ENCODE data around the gene DPEP3. TPM values are rescaled to one million over a fixed set of nuclear protein-coding genes. Genes with fewer than 3 reads are reported as not detected.
"Not testable (repeated sequence)": the region's sequence is repeated elsewhere in the genome, so short reads cannot be mapped to it uniquely, and the experiment has no call there.

DPEP3 gene
- total and polyA plus RNA-seq, 8 donors = not detected

DNA sequence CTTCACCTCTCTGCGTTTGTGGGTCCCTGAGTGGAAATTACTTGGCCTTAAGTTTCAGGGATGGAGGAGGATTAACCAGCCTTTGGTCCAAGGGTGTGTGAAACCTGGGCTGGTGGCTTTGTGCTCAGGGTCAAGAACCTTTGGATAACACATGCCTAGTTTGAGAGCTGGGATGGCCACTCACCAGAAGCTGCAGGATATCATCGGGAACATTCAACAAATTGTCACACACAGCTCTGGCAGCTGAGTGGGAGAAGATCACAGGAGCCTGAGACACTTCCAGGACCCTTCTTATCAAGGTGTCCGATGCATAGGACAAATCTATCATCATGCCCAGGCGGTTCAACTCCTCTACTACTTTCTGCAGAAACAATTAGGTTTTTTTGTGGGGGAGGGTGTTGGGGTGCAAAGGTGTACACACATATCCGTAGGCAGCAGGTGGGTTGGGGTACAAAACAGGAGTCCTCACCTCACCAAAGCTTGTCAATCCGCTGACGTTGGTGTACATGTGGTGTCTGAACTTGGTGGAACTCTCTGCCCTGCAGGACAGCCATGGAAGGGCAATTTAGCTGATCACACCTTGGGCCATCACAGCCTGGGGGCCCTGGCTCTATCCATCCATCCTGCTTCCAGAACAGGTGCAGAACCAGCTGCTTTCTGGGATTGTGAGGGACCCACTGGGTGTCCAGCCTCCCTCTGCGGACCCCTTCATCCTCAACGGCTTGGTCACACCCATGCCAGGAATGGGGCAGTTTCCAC is 2.7 kb downstream of the DPEP3 start:
- intact Hi-C loops (cut with DNase I; ENCODE audit: low total_unique reads) = no loop called here
- Histone ChIP-seq H3K9me3 (no peaks in the 10 kb centered on the region), H3K36me3 (no peaks in the 10 kb centered on the region), H3K4me3 (no peak overlapping the region), H3K27me3 (peaks cover 0 to 14% (median 7%) of the 10 kb centered on the region in 3 donors), H3K27ac (no peak overlapping the region), H3K4me1 (no peaks in the 10 kb centered on the region)
- TF ChIP-seq, protein P1, sequence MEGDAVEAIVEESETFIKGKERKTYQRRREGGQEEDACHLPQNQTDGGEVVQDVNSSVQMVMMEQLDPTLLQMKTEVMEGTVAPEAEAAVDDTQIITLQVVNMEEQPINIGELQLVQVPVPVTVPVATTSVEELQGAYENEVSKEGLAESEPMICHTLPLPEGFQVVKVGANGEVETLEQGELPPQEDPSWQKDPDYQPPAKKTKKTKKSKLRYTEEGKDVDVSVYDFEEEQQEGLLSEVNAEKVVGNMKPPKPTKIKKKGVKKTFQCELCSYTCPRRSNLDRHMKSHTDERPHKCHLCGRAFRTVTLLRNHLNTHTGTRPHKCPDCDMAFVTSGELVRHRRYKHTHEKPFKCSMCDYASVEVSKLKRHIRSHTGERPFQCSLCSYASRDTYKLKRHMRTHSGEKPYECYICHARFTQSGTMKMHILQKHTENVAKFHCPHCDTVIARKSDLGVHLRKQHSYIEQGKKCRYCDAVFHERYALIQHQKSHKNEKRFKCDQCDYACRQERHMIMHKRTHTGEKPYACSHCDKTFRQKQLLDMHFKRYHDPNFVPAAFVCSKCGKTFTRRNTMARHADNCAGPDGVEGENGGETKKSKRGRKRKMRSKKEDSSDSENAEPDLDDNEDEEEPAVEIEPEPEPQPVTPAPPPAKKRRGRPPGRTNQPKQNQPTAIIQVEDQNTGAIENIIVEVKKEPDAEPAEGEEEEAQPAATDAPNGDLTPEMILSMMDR (IDR thresholded peaks at IDR 0.05) = no peak
- TF ChIP-seq EP300 (IDR thresholded peaks at IDR 0.05) (no peak), POLR2A (IDR thresholded peaks at IDR 0.05) (no peak), POLR2AphosphoS5 (IDR thresholded peaks at IDR 0.05) (no peak)
- no peak for DNase-seq
- 75 to 85% (median 81%) methylated on average over 9 of the region's 9 CpGs for WGBS, 5 donors

DNA sequence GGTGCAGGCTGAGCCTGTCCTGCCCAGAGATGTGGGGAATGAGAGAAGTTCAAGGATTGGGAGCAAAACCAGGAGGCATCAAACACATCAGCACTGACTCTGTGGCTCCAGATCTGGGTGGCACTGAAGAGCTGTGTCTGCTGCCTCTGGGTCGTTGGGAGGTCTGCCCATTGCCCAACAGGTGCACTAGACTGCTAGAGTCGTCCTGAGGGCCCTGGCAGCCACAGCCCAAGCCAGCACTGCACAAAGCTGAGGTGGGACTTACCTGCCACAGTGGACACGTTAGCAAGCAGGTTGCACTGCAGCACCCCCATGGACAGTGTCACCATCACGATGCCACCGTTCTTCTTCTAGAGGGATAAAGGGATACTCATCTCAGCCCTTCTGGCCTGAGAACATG is 3.3 kb downstream of the DPEP3 start:
- TF ChIP-seq, protein P1 (IDR thresholded peaks at IDR 0.05) = no peak
- TF ChIP-seq EP300 (IDR thresholded peaks at IDR 0.05) = no peak
- no peak for TF ChIP-seq POLR2AphosphoS5 (IDR thresholded peaks at IDR 0.05)
- no peak for TF ChIP-seq POLR2A (IDR thresholded peaks at IDR 0.05)
- H3K36me3 ChIP-seq = no peaks in the 10 kb centered on the region
- H3K4me3 ChIP-seq = no peak overlapping the region
- no peaks in the 10 kb centered on the region for H3K9me3 ChIP-seq
- no peak for DNase-seq
- no peak overlapping the region for H3K27ac ChIP-seq
- H3K4me1 ChIP-seq = no peaks in the 10 kb centered on the region
- intact Hi-C loops (cut with DNase I; ENCODE audit: low total_unique reads) = no loop called here
- H3K27me3 ChIP-seq = peaks cover 0 to 14% (median 7%) of the 10 kb centered on the region in 3 donors
- 58 to 76% (median 63%) methylated on average over 4 to 5 of the region's 5 CpGs for WGBS, 5 donors

DNA sequence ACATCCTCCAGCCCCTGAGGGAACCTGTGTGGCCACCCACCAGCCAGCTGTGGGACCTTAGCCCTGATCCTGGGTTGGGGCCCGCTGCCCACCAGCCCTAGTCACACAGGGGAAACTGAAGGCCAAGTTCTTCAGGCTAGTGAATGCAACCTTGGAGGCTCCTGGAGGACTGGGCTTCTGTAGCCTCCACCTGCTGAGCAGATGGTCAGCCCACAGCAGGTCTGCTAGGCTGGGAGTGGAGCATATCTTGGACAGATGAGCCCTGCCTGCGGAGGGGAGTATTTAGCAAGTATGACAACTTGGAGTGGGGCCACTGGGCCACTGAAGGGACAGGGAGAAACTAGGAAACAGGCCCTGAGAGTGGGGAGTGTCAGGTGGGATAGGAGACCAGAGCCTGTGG is 4.1 kb downstream of the DPEP3 start:
- H3K27ac ChIP-seq = no peak overlapping the region
- TF ChIP-seq POLR2A (IDR thresholded peaks at IDR 0.05) (no peak), EP300 (IDR thresholded peaks at IDR 0.05) (no peak), POLR2AphosphoS5 (IDR thresholded peaks at IDR 0.05) (no peak)
- TF ChIP-seq, protein P1 (IDR thresholded peaks at IDR 0.05) = no peak
- no peaks in the 10 kb centered on the region for H3K36me3 ChIP-seq
- H3K9me3 ChIP-seq = no peaks in the 10 kb centered on the region
- intact Hi-C loops (cut with DNase I; ENCODE audit: low total_unique reads) = no loop called here
- 90 to 100% (median 94%) methylated on average over 2 of the region's 2 CpGs for WGBS, 5 donors
- no peak for DNase-seq
- H3K4me3 ChIP-seq = no peak overlapping the region
- H3K4me1 ChIP-seq = no peaks in the 10 kb centered on the region
- peaks cover 0 to 14% (median 7%) of the 10 kb centered on the region in 3 donors for H3K27me3 ChIP-seq

DNA sequence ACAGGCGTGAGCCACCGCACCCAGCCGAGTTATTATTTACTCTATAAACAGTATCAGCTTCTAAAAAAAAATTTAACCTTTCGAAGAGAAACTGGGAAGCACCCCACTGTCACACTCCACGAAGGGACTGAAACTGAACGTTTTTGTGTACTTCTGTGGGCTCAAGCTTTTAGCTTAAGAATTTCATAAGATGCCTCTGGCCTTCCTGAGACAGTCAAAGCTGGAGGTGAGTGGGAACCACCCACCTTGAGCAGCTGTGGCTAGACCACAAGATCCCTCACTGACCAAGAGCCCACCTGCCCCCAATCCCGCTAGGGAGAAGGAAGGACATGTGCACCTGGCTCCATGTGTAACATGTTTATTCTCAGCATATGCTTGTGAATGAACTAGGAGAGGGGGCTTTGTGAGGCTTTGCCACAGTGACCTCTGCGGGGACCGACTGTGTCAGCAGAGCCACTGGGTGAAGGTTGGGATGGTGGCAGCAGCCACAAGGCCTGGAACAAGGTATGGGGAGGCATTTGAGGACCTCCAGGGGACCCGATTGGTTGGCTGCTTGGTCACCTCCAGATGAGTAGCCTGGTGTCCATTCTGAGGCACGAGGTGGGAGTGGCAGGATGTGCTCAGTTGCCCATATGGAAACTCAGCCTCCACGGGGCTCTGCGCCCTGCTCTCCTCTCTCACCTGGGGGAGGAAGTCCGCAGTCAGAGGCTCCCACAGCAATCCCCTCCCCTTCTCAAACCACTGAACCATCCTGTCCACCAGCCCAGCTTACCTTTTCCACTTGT is 4.8 kb downstream of the DPEP3 start:
- H3K27me3 ChIP-seq = peaks cover 0 to 8% (median 6%) of the 10 kb centered on the region in 3 donors
- H3K4me3 ChIP-seq = no peak overlapping the region
- H3K9me3 ChIP-seq = no peaks in the 10 kb centered on the region
- intact Hi-C loops (cut with DNase I; ENCODE audit: low total_unique reads) = no loop called here
- no peaks in the 10 kb centered on the region for H3K36me3 ChIP-seq
- DNase-seq = no peak
- H3K4me1 ChIP-seq = no peaks in the 10 kb centered on the region
- H3K27ac ChIP-seq = no peak overlapping the region
- WGBS, 5 donors = 48 to 69% (median 63%) methylated on average over 13 to 14 of the region's 14 CpGs
- TF ChIP-seq, protein P1 (IDR thresholded peaks at IDR 0.05) = no peak
- no peak for TF ChIP-seq EP300 (IDR thresholded peaks at IDR 0.05)
- TF ChIP-seq POLR2AphosphoS5 (IDR thresholded peaks at IDR 0.05) = no peak

DNA sequence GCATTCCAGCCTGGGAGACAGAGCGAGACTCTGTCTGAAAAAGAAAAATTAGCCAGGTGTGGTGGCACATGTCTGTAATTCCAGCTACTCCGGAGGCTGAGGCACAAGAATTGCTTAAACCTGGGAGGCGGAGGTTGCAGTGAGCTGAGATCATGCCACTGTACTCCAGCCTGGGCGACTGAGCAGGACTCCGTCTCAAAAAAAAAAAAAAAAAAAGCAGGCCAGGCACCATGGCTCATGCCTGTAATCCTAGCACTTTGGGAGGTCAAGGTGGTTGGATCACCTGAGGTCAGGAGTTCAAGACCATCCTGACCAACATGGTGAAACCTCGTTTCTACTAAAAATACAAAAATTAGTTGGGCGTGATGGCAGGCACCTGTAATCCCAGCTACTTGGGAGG is 8.0 kb downstream of the DPEP3 start:
- H3K27ac ChIP-seq; H3K4me3 ChIP-seq; intact Hi-C loops (cut with DNase I; ENCODE audit: low total_unique reads); DNase-seq; H3K9me3 ChIP-seq; H3K36me3 ChIP-seq; H3K27me3 ChIP-seq: not testable (repeated sequence)
- WGBS, 5 donors = 88 to 93% (median 92%) methylated on average over 7 of the region's 7 CpGs
- H3K4me1 ChIP-seq = peaks cover 3 to 16% (median 11%) of the 10 kb centered on the region in 4 donors

All from stomach (tissue), 9 donors.